Measurements from ENCODE around the gene GLS.
"Not testable (repeated sequence)": the region's sequence is repeated elsewhere in the genome, so short reads cannot be mapped to it uniquely, and the experiment has no call there.

Gene GLS

GRCh38 chr2:190995315-190995714 lies 114.7 kb downstream of the GLS start:
- not testable (repeated sequence) for DNase-seq (ENCODE audit: low spot score)

GRCh38 chr2:190996338-190996946 lies 115.8 kb downstream of the GLS start:
- DNase-seq (ENCODE audit: low spot score), result peak; percentile 77

- no peak for DNase-seq (ENCODE audit: low spot score)
These were observed 116.3 kb downstream of the GLS start for GRCh38 chr2:190996947-190997346.

GRCh38 chr2:190997526-190998113 lies 117.0 kb downstream of the GLS start:
- no peak for DNase-seq (ENCODE audit: low spot score)

GRCh38 chr2:190999058-190999457 lies 118.4 kb downstream of the GLS start:
- no peak for DNase-seq (ENCODE audit: low spot score)

- no peak for DNase-seq (ENCODE audit: low spot score)
These were observed 119.5 kb downstream of the GLS start for GRCh38 chr2:190999949-191000665.

GRCh38 chr2:191001032-191001431 lies 120.4 kb downstream of the GLS start:
- no peak for DNase-seq (ENCODE audit: low spot score)

GRCh38 chr2:191001624-191002023 lies 121.0 kb downstream of the GLS start:
- no peak for DNase-seq (ENCODE audit: low spot score)

- DNase-seq (ENCODE audit: low spot score), result no peak
These were observed 123.0 kb downstream of the GLS start for GRCh38 chr2:191003405-191004309.

- no peak for DNase-seq (ENCODE audit: low spot score)
These were observed 125.7 kb downstream of the GLS start for GRCh38 chr2:191006297-191006696.

- no peak for DNase-seq (ENCODE audit: low spot score)
These were observed 126.6 kb downstream of the GLS start for GRCh38 chr2:191006997-191007783.

GRCh38 chr2:191008286-191008685 lies 127.7 kb downstream of the GLS start:
- DNase-seq (ENCODE audit: low spot score), result no peak

GRCh38 chr2:191009541-191010374 lies 129.1 kb downstream of the GLS start:
- no peak for DNase-seq (ENCODE audit: low spot score)

GRCh38 chr2:191010887-191011885 lies 130.6 kb downstream of the GLS start:
- no peak for DNase-seq (ENCODE audit: low spot score)

- DNase-seq (ENCODE audit: low spot score), result no peak
These were observed 131.7 kb downstream of the GLS start for GRCh38 chr2:191012346-191012745.

GRCh38 chr2:191012845-191013681 lies 132.4 kb downstream of the GLS start:
- DNase-seq (ENCODE audit: low spot score), result peak; percentile 37

GRCh38 chr2:191013682-191013931 lies 133.0 kb downstream of the GLS start:
- DNase-seq (ENCODE audit: low spot score), result no peak

- DNase-seq (ENCODE audit: low spot score), result peak; percentile 98
These were observed 133.5 kb downstream of the GLS start, which contains the start of gene STAT1 for GRCh38 chr2:191013932-191014652. TSS of gene STAT1 (minus strand) at chr2:191014171. CDS start at chr2:191010003, 4,168 bp downstream.
